IPS-18c (cell line): ENCODE results near the gene RNF212.

Source experiments
- H3K4me3 ChIP-seq: 2 replicates; pipeline ENCODE4 v1.7.0; 2013; ENCODE audit warnings: low read depth, mild to moderate bottlenecking, low read length, moderate library complexity; ENCODE audit not compliant: insufficient read depth
- H3K9me3 ChIP-seq: one replicate; pipeline ENCODE4 v1.6.1; 2013; ENCODE audit warnings: mild to moderate bottlenecking, low read length, moderate library complexity; ENCODE audit not compliant: control insufficient read depth, insufficient read depth

The RNF212 gene

GRCh38 chr4:1096841-1097240, 16.5 kb downstream of the RNF212 start:
- no peak overlapping the region for H3K4me3 ChIP-seq
- H3K9me3 ChIP-seq: no peaks in the 10 kb centered on the region

GRCh38 chr4:1094336-1094690, 19.1 kb downstream of the RNF212 start:
- Histone ChIP-seq H3K4me3 (no peak overlapping the region), H3K9me3 (peaks cover under 1% of the 10 kb centered on the region)

DNA sequence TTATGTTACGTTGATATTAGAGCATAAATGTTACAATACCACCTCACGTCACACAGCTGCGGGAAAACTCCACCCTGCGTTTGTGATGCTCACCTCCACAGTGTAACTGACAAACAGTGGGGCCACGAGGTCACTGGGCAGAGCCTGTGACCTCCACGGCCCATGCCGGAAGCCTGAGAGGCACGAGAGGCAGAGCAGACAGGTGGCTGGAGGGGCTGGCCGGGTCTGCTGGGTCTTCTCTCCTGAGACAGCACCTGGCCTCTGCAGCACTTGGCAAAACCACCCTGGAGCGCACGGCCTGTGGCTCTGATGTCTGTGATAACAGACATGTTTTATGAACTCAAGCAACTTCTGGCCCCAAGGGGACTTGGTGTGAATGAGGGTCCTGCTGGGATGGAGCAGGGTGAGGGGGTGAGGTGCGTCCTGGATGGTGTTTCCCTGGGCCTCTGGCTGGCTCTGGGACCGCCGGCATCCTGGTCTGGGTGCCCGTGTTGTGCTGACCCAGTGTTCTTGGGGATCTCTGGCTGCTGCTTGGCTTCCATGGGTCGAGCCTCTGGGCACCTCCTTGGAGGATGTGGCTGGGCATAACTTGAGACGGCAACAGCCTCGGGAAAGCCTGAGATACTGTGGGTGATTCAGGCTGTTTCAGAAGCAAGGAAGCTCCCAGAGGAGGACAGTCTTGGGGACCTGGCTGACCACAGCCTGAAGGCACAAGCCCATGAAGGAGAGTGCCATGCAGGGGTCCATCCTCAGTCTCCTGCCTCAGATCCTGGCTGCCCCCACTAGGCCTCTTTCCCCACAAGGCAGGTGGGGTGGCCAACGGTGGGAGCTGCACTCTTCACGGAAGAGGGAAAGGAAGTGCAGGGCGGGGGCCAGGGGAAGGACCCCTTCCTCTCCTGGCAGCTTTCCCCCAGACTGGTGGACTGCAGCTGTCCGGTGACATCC, 19.7 kb downstream of the RNF212 start:
- Histone ChIP-seq H3K4me3 (no peak overlapping the region), H3K9me3 (peaks cover 3% of the 10 kb centered on the region)

GRCh38 chr4:1092983-1093361, 20.4 kb downstream of the RNF212 start:
- Histone ChIP-seq H3K4me3 (no peak overlapping the region), H3K9me3 (peaks cover 6% of the 10 kb centered on the region)

DNA sequence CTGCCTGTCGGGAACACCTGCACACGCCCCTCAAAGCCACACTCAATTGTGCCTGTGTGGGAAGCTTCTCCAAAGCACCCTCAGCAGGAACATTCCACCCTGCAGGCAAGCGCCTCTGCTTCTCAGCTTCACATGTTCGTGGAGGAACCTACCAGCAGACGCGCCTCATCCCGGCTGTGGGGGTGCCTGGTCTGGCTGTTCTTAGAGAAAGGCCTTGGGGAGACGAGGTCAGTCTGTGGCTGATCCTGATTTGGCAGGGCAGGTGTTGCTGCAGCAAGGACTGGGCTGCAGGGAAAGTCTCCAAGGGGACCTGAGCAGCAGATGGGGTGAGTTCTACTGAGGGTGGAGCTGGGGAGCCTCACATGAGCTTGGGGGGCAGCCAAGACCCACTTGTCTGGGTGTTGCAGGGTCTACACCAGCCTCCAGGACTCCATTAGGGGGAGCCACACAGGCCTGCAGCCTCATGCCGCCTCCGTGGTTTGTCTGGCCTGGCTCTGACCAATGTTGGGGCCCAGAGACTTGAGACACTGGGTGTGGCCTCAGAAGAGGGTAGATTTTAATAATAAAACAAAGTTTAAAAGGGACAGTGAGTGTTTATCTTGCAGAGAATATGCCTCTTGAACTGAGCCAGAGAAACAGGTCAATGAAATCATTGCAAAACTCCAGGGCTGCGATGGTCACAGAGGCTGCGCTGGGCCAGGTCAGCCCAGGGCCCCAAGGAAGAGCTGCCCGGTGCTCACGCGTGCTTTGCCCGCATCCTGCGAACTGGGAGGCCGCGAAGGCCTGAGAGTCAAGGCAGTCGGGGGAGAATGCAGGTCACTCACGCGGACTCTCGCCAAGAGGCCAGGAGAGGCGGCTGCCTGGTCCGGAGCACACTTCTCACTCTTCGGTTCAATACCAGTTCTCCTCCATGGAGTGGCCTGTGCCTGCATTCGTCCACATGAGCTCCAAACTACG, 21.1 kb downstream of the RNF212 start:
- peaks cover 6% of the 10 kb centered on the region for H3K9me3 ChIP-seq
- H3K4me3 ChIP-seq: no peak overlapping the region

DNA sequence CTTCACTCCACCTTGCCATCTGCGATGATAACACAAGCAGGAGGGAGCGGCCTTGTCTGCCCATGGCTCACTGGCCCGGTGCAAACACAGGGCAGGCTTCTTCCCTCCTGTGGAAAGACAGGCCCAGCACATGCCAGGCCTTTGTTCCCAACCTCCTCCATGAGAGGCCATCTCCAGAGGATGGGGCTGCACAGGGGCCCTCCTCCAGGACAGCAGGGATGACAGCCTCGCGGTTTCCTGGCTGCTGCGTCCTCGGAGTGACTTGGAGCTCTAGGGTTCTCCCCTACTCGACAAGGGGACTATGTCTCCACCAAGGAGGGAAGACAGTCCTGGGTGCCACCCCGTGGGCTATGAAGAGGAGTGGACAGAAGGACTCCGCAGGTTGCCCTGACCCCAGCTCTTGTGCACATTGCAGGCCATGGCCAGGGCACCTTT, 21.8 kb downstream of the RNF212 start:
- no peak overlapping the region for H3K4me3 ChIP-seq
- peaks cover 6% of the 10 kb centered on the region for H3K9me3 ChIP-seq

- Histone ChIP-seq H3K4me3 (no peak overlapping the region), H3K9me3 (peaks cover 6% of the 10 kb centered on the region)
These were observed 22.6 kb downstream of the RNF212 start for GRCh38 chr4:1090465-1091440.

- H3K4me3 ChIP-seq: no peak overlapping the region
- H3K9me3 ChIP-seq: peaks cover 6% of the 10 kb centered on the region
These were observed 23.3 kb downstream of the RNF212 start for GRCh38 chr4:1090036-1090435.

GRCh38 chr4:1087371-1087770, 26.0 kb downstream of the RNF212 start:
- H3K9me3 ChIP-seq: peaks cover 6% of the 10 kb centered on the region
- H3K4me3 ChIP-seq: no peak overlapping the region

DNA sequence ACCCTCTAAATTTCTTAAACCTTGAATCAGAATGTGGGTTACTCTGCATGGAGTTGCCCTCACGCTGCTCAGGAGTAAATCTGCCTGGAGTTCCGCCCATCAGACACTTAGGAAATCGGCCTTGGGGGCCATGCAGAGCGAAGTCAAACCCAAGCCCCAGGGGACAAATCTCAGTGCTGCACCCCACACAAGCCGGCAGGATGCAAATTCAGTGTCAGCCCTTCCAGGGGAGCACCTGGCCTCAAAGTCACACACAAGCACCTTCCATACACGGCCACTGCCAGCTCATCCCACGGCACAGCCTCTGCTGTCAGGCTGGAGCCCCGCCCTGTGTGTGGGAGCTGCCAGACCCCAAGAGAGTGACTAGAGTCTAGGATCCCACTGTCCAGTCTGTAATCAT, 27.4 kb downstream of the RNF212 start:
- no peak overlapping the region for H3K4me3 ChIP-seq
- H3K9me3 ChIP-seq: peaks cover 8% of the 10 kb centered on the region

DNA sequence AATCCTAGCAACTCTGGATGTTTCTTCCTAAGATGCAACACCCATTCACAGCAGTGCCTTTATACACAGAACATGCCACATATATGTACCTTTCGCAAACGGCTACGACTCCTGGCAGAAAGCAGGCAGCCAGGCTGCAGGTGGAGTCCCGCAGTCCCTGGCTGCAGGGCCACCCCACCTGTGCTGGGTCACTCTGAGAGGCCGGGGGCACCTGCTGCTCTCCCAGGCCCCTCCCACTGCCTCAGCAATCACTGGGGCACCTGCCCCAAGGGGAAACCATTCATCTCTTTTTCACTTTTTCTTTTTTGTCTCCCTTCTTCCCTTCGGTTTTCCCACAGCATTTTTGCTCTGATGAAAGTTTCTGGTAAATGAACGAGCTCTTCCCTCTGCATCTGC, 28.0 kb downstream of the RNF212 start:
- Histone ChIP-seq H3K4me3 (no peak overlapping the region), H3K9me3 (peaks cover 10% of the 10 kb centered on the region)

DNA sequence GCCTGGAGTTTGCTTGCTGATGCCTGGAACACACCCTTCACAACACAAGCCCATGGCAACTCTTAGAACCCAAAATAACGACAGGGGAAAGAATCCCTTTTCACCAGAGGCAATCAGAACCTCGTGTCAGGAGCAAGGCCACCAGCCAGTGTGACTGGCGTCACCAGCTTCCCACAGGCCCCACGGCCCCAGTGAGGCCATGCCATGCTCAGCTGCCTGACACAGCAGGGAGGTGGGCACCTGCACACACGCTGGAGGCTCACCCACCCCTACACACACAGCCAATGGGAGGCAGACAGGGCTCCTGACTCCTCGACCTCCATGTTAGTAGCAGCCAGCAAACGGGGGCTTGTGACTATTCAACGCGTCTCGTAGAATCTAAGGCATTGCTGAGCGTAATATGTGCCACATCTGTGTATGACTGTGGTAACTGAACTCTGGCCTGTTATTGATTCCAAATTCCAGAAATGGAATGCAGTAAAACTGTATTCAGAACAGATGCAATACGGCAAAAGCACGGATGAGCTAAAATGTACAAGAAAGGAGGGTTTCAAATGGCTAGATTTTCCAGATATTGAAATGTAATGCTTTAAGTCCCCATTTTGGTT, 28.5 kb downstream of the RNF212 start:
- H3K4me3 ChIP-seq: no peak overlapping the region
- H3K9me3 ChIP-seq: peaks cover 10% of the 10 kb centered on the region

- Histone ChIP-seq H3K9me3 (peaks cover 10% of the 10 kb centered on the region), H3K4me3 (no peak overlapping the region)
These were observed 29.0 kb downstream of the RNF212 start for GRCh38 chr4:1084394-1084793.

GRCh38 chr4:1082215-1083182, 30.9 kb downstream of the RNF212 start:
- peaks cover 4% of the 10 kb centered on the region for H3K9me3 ChIP-seq
- H3K4me3 ChIP-seq: no peak overlapping the region

- Histone ChIP-seq H3K9me3 (peaks cover 4% of the 10 kb centered on the region), H3K4me3 (no peak overlapping the region)
These were observed 31.7 kb downstream of the RNF212 start for GRCh38 chr4:1081689-1082040.
